ENCODE results near the gene FHL3.
A peak's percentile ranks its signal among the peaks of the same experiment; 100 is the strongest.

Gene FHL3

DNA sequence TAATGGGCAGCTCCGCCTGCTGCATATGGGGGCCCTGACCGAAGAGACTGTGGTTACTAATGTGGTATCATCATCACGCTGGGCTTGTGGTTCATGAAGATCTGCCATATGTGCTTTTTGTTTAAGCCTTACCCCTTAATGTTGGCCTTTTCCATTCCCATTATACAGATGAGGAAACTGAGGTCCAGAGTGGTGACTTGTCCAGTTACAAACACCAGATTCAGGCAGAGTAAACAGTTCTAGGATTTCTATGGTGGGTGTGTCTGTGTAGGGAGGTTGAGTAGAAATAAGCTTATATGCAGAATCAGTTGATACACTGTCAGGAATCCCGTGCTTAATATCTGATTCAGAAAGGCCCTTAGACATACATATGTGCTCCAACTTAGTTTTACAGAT, 7.9 kb upstream of the FHL3 start:
- H3K9ac ChIP-seq (ENCODE audit: low read length), result peak overlapping the region; percentile 79
- H3K36me3 ChIP-seq (ENCODE audit: low read length), result peaks cover under 1% of the 10 kb centered on the region; the same call in 1 of the 2 replicates

DNA sequence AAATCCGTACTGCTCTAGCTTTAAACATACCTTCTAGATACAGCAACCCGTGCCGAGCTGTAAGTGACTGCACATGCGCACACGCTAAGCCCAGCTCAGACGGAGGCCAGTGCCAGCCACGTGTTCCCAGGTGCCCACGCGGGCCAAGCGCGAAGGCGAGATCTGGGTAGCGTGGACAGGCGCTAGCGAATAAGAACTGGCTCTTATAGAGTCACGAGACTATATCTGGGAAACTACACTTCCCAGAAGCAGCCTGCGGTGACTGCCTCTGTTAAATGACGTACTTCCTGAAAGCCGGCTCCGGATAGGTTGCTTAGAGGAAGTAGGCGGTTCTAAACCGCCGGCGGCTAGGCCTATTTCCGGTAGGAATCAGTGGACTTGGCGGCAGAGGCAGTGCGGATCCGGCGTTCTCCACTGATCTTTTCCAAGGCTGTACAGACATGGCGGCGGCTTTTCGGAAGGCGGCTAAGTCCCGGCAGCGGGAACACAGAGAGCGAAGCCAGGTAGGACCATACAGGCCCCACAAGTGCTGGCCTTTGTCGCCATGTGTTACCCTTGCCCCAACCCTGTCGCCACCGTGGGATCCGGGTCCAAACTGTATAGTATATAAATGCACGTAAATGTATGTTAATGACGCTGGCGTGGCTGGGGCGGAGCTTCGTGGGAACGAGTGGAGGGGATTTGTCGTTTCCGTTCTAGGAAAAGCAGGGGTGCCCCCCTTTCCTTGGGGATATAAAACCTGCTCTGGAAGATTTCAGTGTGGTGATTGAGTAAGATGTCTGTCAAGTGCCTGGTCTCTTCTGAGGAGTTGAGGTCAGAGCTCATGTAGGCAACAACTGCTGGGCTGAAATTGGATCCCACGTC, 7.3 kb upstream of the FHL3 start, which contains the start of gene UTP11:
Gene UTP11 (plus strand): TSS at position 372 of the 864 bp plus-strand sequence. CDS start 69 bp downstream, at position 441.
- Histone ChIP-seq H4K20me1 (ENCODE audit: low read depth, low read length) (no peaks in the 10 kb centered on the region), H3K9ac (ENCODE audit: low read length) (peak within 1 kb of the TSS; percentile 79), H3K4me2 (ENCODE audit: low read depth, low read length, poor library complexity, severe bottlenecking) (peak within 1 kb of the TSS; percentile 72), H3K27ac (ENCODE audit: low read depth, low read length) (peak within 1 kb of the TSS; percentile 21; the same call in 1 of the 2 replicates), H3K4me3 (ENCODE audit: insufficient read depth, low read length, poor library complexity, severe bottlenecking) (peak within 1 kb of the TSS; percentile 81), H3K36me3 (ENCODE audit: low read length) (no peaks in the 10 kb centered on the region), H3K79me2 (ENCODE audit: insufficient read depth, low read length) (peaks cover 38% of the 10 kb centered on the region), H3K27me3 (ENCODE audit: low read length) (no peaks in the 10 kb centered on the region), H3F3A (ENCODE audit: insufficient read depth) (no peaks in the 10 kb centered on the region), H3K9me3 (ENCODE audit: insufficient read depth, low read length) (no peaks in the 10 kb centered on the region), H3K9me2 (replicated peaks; ENCODE audit: insufficient read depth, low read length) (no peaks in the 10 kb centered on the region), H2AFZ (ENCODE audit: low read depth, low read length, severe bottlenecking) (peak within 1 kb of the TSS; percentile 96)
- TF ChIP-seq CTCF (IDR thresholded peaks at IDR 0.05; ENCODE audit: insufficient read depth, low read length, poor library complexity, severe bottlenecking) (no peak), EZH2phosphoT487 (conservative IDR thresholded peaks at IDR 0.05; ENCODE audit: low read length) (no peak)

More for the DNA sequence above, 7.9 kb upstream of the FHL3 start:
- Histone ChIP-seq H3F3A (ENCODE audit: insufficient read depth) (peaks cover under 1% of the 10 kb centered on the region; the same call in 1 of the 2 replicates), H3K27me3 (ENCODE audit: low read length) (no peaks in the 10 kb centered on the region), H3K9me3 (ENCODE audit: insufficient read depth, low read length) (no peaks in the 10 kb centered on the region), H2AFZ (ENCODE audit: low read depth, low read length, severe bottlenecking) (no peak overlapping the region), H3K4me2 (ENCODE audit: low read depth, low read length, poor library complexity, severe bottlenecking) (peak overlapping the region; percentile 72), H3K27ac (ENCODE audit: low read depth, low read length) (peak overlapping the region; percentile 21; the same call in 1 of the 2 replicates), H3K9me2 (replicated peaks; ENCODE audit: insufficient read depth, low read length) (no peaks in the 10 kb centered on the region), H3K4me3 (ENCODE audit: insufficient read depth, low read length, poor library complexity, severe bottlenecking) (peak overlapping the region; percentile 81), H4K20me1 (ENCODE audit: low read depth, low read length) (no peaks in the 10 kb centered on the region), H3K79me2 (ENCODE audit: insufficient read depth, low read length) (peaks cover 38% of the 10 kb centered on the region)
- TF ChIP-seq EZH2phosphoT487 (conservative IDR thresholded peaks at IDR 0.05; ENCODE audit: low read length) (no peak), CTCF (IDR thresholded peaks at IDR 0.05; ENCODE audit: insufficient read depth, low read length, poor library complexity, severe bottlenecking) (no peak)

GRCh38 chr1:38009841-38010180, 4.5 kb upstream of the FHL3 start:
- H3K9me3 ChIP-seq (ENCODE audit: insufficient read depth, low read length), result no peaks in the 10 kb centered on the region
- no peaks in the 10 kb centered on the region for H4K20me1 ChIP-seq (ENCODE audit: low read depth, low read length)
- TF ChIP-seq EZH2phosphoT487 (conservative IDR thresholded peaks at IDR 0.05; ENCODE audit: low read length) (no peak), CTCF (IDR thresholded peaks at IDR 0.05; ENCODE audit: insufficient read depth, low read length, poor library complexity, severe bottlenecking) (no peak)
- H2AFZ ChIP-seq (ENCODE audit: low read depth, low read length, severe bottlenecking), result no peak overlapping the region
- peaks cover 23% of the 10 kb centered on the region for H3K79me2 ChIP-seq (ENCODE audit: insufficient read depth, low read length)
- H3K4me2 ChIP-seq (ENCODE audit: low read depth, low read length, poor library complexity, severe bottlenecking), result no peak overlapping the region
- no peaks in the 10 kb centered on the region for H3K9me2 ChIP-seq (replicated peaks; ENCODE audit: insufficient read depth, low read length)
- no peak overlapping the region for H3K4me3 ChIP-seq (ENCODE audit: insufficient read depth, low read length, poor library complexity, severe bottlenecking)
- no peaks in the 10 kb centered on the region for H3K27me3 ChIP-seq (ENCODE audit: low read length)
- no peak overlapping the region for H3K27ac ChIP-seq (ENCODE audit: low read depth, low read length)
- no peaks in the 10 kb centered on the region for H3K36me3 ChIP-seq (ENCODE audit: low read length)
- H3F3A ChIP-seq (ENCODE audit: insufficient read depth), result no peaks in the 10 kb centered on the region
- no peak overlapping the region for H3K9ac ChIP-seq (ENCODE audit: low read length)
